GM23338 (cell line): ENCODE results near the gene LDHA. TPM values are rescaled to one million over a fixed set of nuclear protein-coding genes. Genes with fewer than 3 reads are reported as not detected.

Experiments
- ATAC-seq: fragments of 200-7000 bp; cut with Tn5 transposase; 3 replicates; pipeline ENCODE4 v1.9.1; 2020
- DNase-seq: peaks from one replicate; pipeline ENCODE4 v3.0.0-alpha.2; 2015; ENCODE audit warnings: low spot score
- H2AFZ ChIP-seq: fragments of 200-600 bp; sonication (generic); 2 replicates; pipeline ENCODE4 v1.8.0; 2016; ENCODE audit warnings: antibody characterized with exemption, mild to moderate bottlenecking, moderate library complexity
- H3F3A ChIP-seq: fragments of 200-600 bp; sonication (generic); replicated peaks from 2 replicates; pipeline ENCODE4 v1.8.0; 2017; ENCODE audit warnings: antibody characterized with exemption, mixed run types, low read depth
- H3K27ac ChIP-seq: fragments of 200-600 bp; sonication (generic); 2 replicates; pipeline ENCODE4 v1.6.1; 2016; ENCODE audit warnings: low read depth
- H3K27me3 ChIP-seq: fragments of 200-600 bp; sonication (generic); 2 replicates; pipeline ENCODE4 v1.8.0; 2016; ENCODE audit warnings: mild to moderate bottlenecking, mixed run types, moderate library complexity; ENCODE audit not compliant: insufficient read depth
- H3K36me3 ChIP-seq: fragments of 200-600 bp; sonication (generic); 2 replicates; pipeline ENCODE4 v1.8.0; 2016; ENCODE audit warnings: mild to moderate bottlenecking; ENCODE audit not compliant: insufficient read depth
- H3K4me1 ChIP-seq: fragments of 200-600 bp; sonication (generic); 2 replicates; pipeline ENCODE4 v1.8.0; 2016; ENCODE audit warnings: mild to moderate bottlenecking, moderate library complexity; ENCODE audit not compliant: insufficient read depth
- H3K4me2 ChIP-seq: fragments of 200-600 bp; sonication (generic); 2 replicates; pipeline ENCODE4 v1.7.1; 2017; ENCODE audit warnings: mixed run types
- H3K4me3 ChIP-seq: fragments of 200-600 bp; sonication (generic); 2 replicates; pipeline ENCODE4 v1.6.1; 2016; ENCODE audit warnings: mixed run types
- H3K79me2 ChIP-seq: fragments of 200-600 bp; sonication (generic); replicated peaks from 2 replicates; pipeline ENCODE4 v1.8.0; 2017; ENCODE audit warnings: mild to moderate bottlenecking; ENCODE audit not compliant: insufficient read depth
- H3K9me2 ChIP-seq: fragments of 200-600 bp; sonication (generic); 2 replicates; pipeline ENCODE4 v1.8.0; 2017; ENCODE audit not compliant: insufficient read depth
- H4K20me1 ChIP-seq: fragments of 200-600 bp; sonication (generic); replicated peaks from 2 replicates; pipeline ENCODE4 v1.8.0; 2017; ENCODE audit warnings: mild to moderate bottlenecking; ENCODE audit not compliant: insufficient read depth
- H3K27ac Mint-ChIP-seq: 2 replicates; pipeline ENCODE4 v1.8.0; 2020; ENCODE audit warnings: inconsistent platforms, mild to moderate bottlenecking, moderate library complexity, mixed read lengths
- H3K27me3 Mint-ChIP-seq: 3 replicates; pipeline ENCODE4 v1.8.0; 2022; ENCODE audit warnings: low read depth, mild to moderate bottlenecking, moderate library complexity, mixed read lengths, inconsistent platforms; ENCODE audit not compliant: insufficient read depth, poor library complexity
- H3K36me3 Mint-ChIP-seq: 3 replicates; pipeline ENCODE4 v1.8.0; 2021; ENCODE audit warnings: low read depth, mild to moderate bottlenecking, inconsistent platforms, moderate library complexity, mixed read lengths
- H3K4me1 Mint-ChIP-seq: 3 replicates; pipeline ENCODE4 v1.8.0; 2020; ENCODE audit warnings: mild to moderate bottlenecking, inconsistent platforms, mixed read lengths
- H3K4me3 Mint-ChIP-seq: 3 replicates; pipeline ENCODE4 v1.8.0; 2021; ENCODE audit warnings: moderate library complexity, mild to moderate bottlenecking, inconsistent platforms, mixed read lengths
- H3K9me3 Mint-ChIP-seq: 3 replicates; pipeline ENCODE4 v1.8.0; 2020; ENCODE audit warnings: moderate library complexity, mild to moderate bottlenecking, inconsistent platforms, mixed read lengths
- CREB1 ChIP-seq: fragments of 250-450 bp; sonication (Bioruptor Pico); IDR thresholded peaks from 2 replicates; pipeline ENCODE4 v1.5.0; 2020; ENCODE audit warnings: low read depth, mild to moderate bottlenecking, moderate library complexity
- EZH2 ChIP-seq: fragments of 200-600 bp; sonication (generic); IDR thresholded peaks from one replicate; pipeline ENCODE4 v1.8.0; 2017; ENCODE audit warnings: antibody characterized with exemption, mild to moderate bottlenecking, low read depth; ENCODE audit not compliant: unreplicated experiment
- EZH2phosphoT487 ChIP-seq: fragments of 200-600 bp; sonication (generic); IDR thresholded peaks from one replicate; pipeline ENCODE4 v1.8.1; 2018; ENCODE audit warnings: antibody characterized with exemption; ENCODE audit not compliant: unreplicated experiment
- JUNB ChIP-seq: IDR thresholded peaks from one replicate; pipeline ENCODE4 v1.6.1; 2016; ENCODE audit warnings: antibody characterized with exemption; ENCODE audit not compliant: unreplicated experiment
- NANOG ChIP-seq: IDR thresholded peaks from 2 replicates; pipeline ENCODE4 v1.6.1; 2016; ENCODE audit warnings: antibody characterized with exemption, borderline replicate concordance
- POLR2AphosphoS5 ChIP-seq: IDR thresholded peaks from 2 replicates; pipeline ENCODE4 v1.6.1; 2016; ENCODE audit warnings: antibody characterized with exemption, low read depth
- ZNF114 ChIP-seq: fragments of 250-450 bp; sonication (Bioruptor Pico); IDR thresholded peaks from 2 replicates; pipeline ENCODE4 v1.5.0; 2020; ENCODE audit warnings: mild to moderate bottlenecking, moderate library complexity
- polyA plus RNA-seq: library from polyadenylated mRNA; unstranded; fragments of >200 nt; fragmentation: Nextera tagmentation; extraction: Ambion mirVana; gene quantifications from 2 replicates; pipeline ENCODE4 v1.2.1, GENCODE V29; 2016
- total RNA-seq: library from RNA; depleted of rRNA; stranded (reverse); fragments of >200 nt; shearing (Covaris generic); gene quantifications from 2 replicates; pipeline ENCODE4 v1.2.3, GENCODE V29; 2014
- TF ChIP-seq, protein P1 (sequence below): IDR thresholded peaks from 2 replicates; pipeline ENCODE4 v1.6.1; 2016; ENCODE audit warnings: antibody characterized with exemption
- TF ChIP-seq, protein P2 (sequence below): fragments of 250-450 bp; sonication (Bioruptor Pico); IDR thresholded peaks from 2 replicates; pipeline ENCODE4 v1.5.0; 2020; ENCODE audit warnings: mild to moderate bottlenecking, moderate library complexity
- TF ChIP-seq, protein P3 (sequence below), 2 experiments: fragments of 200-600 bp in 1 of 2; sonication (generic) in 1 of 2; conservative IDR thresholded peaks; 2 replicates each; pipeline versions ENCODE4 v1.5.1 to v1.6.1; 2016 to 2017; ENCODE audit warnings: antibody characterized with exemption in 2 of 2, low read depth in 2 of 2, mild to moderate bottlenecking in 2 of 2, moderate library complexity in 1 of 2
- TF ChIP-seq, protein P4 (sequence below): IDR thresholded peaks from one replicate; pipeline ENCODE4 v1.6.1; 2018; ENCODE audit warnings: antibody characterized with exemption; ENCODE audit not compliant: unreplicated experiment

The LDHA gene
- total and polyA plus RNA-seq, 2 experiments from 2014 or later = 432 to 467 TPM

DNA sequence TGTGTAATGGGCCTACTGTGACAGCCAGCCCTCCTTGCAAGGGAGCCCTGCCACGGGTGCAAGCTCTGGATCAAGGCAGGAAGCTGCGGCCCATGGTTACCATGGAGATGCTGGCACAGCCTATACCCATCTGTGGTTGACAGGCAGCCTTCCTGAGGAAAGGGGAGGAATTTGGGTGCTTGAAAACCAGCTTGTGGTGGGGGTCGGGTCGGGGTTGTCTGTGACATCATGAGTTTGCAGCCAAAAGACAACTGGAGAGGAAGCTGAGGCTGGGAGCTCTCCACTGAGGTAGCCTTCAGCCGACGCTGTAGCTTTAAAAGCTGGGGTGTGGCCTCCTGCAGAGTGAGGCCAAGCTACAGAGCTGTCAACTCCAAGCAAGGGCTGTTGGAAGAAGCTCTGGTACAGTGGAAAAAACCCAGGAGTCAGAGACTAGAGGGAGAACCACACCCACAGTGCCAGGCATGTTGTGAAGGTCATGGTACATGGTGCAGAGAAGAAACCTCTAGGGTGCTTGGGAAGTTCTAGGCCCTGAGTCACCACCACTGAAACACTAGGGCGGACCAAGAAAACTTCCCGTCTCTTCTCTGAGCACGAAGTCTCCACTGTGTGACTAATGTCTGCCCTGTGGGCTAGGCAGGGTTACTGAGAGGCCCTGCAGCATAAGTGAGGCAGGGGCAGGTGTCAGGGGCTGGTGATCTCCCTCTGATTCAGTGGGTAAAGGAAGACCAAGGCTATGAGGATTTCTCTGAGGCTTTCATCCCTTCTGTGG, 10.8 kb upstream of the LDHA start:
- no peaks in the 10 kb centered on the region for H3K27me3 ChIP-seq
- peak; percentile 66 for ATAC-seq
- no peak overlapping the region for H3K4me3 ChIP-seq
- no peak overlapping the region for H3K4me2 ChIP-seq
- no peaks in the 10 kb centered on the region for H3K4me1 ChIP-seq
- Mint-ChIP-seq H3K4me3 (no peak overlapping the region), H3K27me3 (peaks cover 9% of the 10 kb centered on the region), H3K36me3 (no peaks in the 10 kb centered on the region), H3K4me1 (no peaks in the 10 kb centered on the region; the same call in 2 of the 3 replicates), H3K9me3 (no peaks in the 10 kb centered on the region; the same call in 2 of the 3 replicates), H3K27ac (no peak overlapping the region)
- H3K36me3 ChIP-seq = no peaks in the 10 kb centered on the region
- no peaks in the 10 kb centered on the region for H3F3A ChIP-seq
- no peaks in the 10 kb centered on the region for H3K9me2 ChIP-seq
- peak; percentile 32 for DNase-seq
- H3K27ac ChIP-seq = no peak overlapping the region
- no peaks in the 10 kb centered on the region for H4K20me1 ChIP-seq
- no peak for TF ChIP-seq ZNF114
- no peak for TF ChIP-seq NANOG
- TF ChIP-seq, protein P1, sequence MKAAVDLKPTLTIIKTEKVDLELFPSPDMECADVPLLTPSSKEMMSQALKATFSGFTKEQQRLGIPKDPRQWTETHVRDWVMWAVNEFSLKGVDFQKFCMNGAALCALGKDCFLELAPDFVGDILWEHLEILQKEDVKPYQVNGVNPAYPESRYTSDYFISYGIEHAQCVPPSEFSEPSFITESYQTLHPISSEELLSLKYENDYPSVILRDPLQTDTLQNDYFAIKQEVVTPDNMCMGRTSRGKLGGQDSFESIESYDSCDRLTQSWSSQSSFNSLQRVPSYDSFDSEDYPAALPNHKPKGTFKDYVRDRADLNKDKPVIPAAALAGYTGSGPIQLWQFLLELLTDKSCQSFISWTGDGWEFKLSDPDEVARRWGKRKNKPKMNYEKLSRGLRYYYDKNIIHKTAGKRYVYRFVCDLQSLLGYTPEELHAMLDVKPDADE = no peak
- TF ChIP-seq, protein P2, sequence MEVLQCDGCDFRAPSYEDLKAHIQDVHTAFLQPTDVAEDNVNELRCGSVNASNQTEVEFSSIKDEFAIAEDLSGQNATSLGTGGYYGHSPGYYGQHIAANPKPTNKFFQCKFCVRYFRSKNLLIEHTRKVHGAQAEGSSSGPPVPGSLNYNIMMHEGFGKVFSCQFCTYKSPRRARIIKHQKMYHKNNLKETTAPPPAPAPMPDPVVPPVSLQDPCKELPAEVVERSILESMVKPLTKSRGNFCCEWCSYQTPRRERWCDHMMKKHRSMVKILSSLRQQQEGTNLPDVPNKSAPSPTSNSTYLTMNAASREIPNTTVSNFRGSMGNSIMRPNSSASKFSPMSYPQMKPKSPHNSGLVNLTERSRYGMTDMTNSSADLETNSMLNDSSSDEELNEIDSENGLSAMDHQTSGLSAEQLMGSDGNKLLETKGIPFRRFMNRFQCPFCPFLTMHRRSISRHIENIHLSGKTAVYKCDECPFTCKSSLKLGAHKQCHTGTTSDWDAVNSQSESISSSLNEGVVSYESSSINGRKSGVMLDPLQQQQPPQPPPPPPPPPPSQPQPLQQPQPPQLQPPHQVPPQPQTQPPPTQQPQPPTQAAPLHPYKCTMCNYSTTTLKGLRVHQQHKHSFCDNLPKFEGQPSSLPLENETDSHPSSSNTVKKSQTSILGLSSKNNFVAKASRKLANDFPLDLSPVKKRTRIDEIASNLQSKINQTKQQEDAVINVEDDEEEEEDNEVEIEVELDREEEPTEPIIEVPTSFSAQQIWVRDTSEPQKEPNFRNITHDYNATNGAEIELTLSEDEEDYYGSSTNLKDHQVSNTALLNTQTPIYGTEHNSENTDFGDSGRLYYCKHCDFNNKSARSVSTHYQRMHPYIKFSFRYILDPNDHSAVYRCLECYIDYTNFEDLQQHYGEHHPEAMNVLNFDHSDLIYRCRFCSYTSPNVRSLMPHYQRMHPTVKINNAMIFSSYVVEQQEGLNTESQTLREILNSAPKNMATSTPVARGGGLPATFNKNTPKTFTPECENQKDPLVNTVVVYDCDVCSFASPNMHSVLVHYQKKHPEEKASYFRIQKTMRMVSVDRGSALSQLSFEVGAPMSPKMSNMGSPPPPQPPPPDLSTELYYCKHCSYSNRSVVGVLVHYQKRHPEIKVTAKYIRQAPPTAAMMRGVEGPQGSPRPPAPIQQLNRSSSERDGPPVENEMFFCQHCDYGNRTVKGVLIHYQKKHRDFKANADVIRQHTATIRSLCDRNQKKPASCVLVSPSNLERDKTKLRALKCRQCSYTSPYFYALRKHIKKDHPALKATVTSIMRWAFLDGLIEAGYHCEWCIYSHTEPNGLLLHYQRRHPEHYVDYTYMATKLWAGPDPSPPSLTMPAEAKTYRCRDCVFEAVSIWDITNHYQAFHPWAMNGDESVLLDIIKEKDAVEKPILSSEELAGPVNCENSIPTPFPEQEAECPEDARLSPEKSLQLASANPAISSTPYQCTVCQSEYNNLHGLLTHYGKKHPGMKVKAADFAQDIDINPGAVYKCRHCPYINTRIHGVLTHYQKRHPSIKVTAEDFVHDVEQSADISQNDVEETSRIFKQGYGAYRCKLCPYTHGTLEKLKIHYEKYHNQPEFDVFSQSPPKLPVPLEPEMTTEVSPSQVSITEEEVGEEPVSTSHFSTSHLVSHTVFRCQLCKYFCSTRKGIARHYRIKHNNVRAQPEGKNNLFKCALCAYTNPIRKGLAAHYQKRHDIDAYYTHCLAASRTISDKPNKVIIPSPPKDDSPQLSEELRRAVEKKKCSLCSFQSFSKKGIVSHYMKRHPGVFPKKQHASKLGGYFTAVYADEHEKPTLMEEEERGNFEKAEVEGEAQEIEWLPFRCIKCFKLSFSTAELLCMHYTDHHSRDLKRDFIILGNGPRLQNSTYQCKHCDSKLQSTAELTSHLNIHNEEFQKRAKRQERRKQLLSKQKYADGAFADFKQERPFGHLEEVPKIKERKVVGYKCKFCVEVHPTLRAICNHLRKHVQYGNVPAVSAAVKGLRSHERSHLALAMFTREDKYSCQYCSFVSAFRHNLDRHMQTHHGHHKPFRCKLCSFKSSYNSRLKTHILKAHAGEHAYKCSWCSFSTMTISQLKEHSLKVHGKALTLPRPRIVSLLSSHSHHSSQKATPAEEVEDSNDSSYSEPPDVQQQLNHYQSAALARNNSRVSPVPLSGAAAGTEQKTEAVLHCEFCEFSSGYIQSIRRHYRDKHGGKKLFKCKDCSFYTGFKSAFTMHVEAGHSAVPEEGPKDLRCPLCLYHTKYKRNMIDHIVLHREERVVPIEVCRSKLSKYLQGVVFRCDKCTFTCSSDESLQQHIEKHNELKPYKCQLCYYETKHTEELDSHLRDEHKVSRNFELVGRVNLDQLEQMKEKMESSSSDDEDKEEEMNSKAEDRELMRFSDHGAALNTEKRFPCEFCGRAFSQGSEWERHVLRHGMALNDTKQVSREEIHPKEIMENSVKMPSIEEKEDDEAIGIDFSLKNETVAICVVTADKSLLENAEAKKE (CRISPR knock-in tag) = no peak
- no peak for TF ChIP-seq JUNB
- TF ChIP-seq, protein P3, sequence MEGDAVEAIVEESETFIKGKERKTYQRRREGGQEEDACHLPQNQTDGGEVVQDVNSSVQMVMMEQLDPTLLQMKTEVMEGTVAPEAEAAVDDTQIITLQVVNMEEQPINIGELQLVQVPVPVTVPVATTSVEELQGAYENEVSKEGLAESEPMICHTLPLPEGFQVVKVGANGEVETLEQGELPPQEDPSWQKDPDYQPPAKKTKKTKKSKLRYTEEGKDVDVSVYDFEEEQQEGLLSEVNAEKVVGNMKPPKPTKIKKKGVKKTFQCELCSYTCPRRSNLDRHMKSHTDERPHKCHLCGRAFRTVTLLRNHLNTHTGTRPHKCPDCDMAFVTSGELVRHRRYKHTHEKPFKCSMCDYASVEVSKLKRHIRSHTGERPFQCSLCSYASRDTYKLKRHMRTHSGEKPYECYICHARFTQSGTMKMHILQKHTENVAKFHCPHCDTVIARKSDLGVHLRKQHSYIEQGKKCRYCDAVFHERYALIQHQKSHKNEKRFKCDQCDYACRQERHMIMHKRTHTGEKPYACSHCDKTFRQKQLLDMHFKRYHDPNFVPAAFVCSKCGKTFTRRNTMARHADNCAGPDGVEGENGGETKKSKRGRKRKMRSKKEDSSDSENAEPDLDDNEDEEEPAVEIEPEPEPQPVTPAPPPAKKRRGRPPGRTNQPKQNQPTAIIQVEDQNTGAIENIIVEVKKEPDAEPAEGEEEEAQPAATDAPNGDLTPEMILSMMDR (conservative IDR thresholded peaks at IDR 0.05; ENCODE audit: low read depth in 2 of 2) = no peak
- TF ChIP-seq EZH2phosphoT487 = no peak
- TF ChIP-seq POLR2AphosphoS5 = no peak
- no peak for TF ChIP-seq CREB1 (CRISPR knock-in tag)
- TF ChIP-seq, protein P4, sequence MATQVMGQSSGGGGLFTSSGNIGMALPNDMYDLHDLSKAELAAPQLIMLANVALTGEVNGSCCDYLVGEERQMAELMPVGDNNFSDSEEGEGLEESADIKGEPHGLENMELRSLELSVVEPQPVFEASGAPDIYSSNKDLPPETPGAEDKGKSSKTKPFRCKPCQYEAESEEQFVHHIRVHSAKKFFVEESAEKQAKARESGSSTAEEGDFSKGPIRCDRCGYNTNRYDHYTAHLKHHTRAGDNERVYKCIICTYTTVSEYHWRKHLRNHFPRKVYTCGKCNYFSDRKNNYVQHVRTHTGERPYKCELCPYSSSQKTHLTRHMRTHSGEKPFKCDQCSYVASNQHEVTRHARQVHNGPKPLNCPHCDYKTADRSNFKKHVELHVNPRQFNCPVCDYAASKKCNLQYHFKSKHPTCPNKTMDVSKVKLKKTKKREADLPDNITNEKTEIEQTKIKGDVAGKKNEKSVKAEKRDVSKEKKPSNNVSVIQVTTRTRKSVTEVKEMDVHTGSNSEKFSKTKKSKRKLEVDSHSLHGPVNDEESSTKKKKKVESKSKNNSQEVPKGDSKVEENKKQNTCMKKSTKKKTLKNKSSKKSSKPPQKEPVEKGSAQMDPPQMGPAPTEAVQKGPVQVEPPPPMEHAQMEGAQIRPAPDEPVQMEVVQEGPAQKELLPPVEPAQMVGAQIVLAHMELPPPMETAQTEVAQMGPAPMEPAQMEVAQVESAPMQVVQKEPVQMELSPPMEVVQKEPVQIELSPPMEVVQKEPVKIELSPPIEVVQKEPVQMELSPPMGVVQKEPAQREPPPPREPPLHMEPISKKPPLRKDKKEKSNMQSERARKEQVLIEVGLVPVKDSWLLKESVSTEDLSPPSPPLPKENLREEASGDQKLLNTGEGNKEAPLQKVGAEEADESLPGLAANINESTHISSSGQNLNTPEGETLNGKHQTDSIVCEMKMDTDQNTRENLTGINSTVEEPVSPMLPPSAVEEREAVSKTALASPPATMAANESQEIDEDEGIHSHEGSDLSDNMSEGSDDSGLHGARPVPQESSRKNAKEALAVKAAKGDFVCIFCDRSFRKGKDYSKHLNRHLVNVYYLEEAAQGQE = no peak
- no peak for TF ChIP-seq EZH2
- peak overlapping the region; percentile 76 for H2AFZ ChIP-seq
- H3K79me2 ChIP-seq = no peaks in the 10 kb centered on the region
